ENCODE data around the gene SNAPC2. TPM values are rescaled to one million over a fixed set of nuclear protein-coding genes. Genes with fewer than 3 reads are reported as not detected.
"Not testable (repeated sequence)": the region's sequence is repeated elsewhere in the genome, so short reads cannot be mapped to it uniquely, and the experiment has no call there.

SNAPC2 gene
- total RNA-seq, 1 donor from 2014 or later, result 8.9 TPM

DNA sequence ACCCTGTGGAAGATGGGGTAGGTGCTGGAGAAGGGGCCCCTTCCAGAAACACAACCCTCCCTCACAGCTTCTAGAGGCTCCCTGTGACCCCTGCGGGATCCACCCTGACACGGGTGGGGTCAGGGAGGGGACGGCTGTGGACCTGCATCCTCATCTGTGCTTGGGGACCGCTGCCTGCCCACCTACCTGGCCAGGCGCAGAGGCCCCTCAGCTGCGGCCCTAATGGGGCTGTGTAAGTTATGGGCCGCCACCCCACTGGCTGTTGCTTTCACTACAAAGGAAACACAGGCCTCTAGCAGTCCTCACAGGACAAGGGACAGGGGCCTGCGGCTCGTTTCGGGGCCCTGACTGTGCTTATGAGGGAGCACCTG, 12.8 kb downstream of the SNAPC2 start:
- no peak for DNase-seq (ENCODE audit: low spot score)

DNA sequence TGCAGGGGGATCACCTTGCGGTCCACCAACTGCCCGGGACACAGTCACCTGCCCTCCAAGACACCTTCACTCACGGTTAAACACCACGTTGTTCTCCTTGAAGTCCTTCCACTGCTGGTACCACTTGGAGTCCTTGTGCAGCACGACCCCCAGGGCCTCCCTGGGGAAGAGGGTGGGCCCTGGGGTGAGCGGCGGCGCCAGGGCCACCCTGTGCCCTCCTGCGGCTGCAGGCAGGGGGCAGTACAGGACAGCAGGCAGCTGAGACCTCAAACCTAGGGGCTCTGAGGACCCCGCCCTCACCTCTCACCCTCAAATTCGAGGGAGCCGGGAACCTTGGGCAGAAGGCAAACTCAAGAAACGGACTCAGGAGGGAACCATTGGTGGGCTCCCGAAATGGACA, 13.3 kb downstream of the SNAPC2 start:
- no peak for DNase-seq (ENCODE audit: low spot score)

DNA sequence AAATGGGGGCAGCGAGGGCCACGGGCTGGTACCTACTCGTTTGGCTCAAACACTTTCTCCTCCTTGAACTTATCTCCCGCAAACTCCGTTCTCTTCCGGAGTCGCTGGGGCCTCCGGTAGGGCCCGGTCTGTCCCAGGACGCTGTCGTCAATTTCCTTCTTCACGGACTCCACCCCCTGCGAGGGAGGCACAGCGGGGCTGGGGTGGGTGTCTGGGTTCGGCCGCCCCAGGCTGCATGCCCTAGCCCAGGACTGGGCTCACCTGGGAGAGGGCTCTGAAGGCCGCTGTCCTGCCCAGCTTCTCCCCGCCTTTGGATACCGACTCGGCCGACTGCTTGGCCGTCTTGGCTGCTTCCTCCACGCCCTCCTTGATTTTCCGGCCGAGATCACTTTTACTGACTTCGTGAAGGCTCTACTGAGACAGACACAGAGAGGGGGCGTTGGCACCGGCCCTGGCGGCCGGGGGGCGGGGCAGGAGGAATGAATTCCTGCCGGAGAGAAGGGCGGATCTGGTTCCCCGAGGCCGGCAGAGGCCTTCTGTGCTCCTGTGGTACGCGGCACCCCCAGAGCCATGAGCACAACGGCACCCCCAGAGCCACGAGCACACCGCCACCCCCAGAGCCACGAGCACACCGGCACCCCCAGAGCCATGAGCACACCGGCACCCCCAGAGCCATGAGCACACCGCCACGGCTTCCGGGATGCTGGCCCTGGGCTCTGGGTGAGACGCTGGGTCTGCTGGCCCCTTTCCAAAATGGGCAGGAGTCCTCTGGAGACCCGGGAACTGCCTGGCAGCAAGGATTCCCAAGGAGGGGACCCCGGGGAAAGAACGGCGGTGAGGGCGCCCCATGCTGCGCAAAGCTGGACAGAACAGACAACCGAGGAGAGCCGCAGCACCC, 13.9 kb downstream of the SNAPC2 start:
- no peak for DNase-seq (ENCODE audit: low spot score)

DNA sequence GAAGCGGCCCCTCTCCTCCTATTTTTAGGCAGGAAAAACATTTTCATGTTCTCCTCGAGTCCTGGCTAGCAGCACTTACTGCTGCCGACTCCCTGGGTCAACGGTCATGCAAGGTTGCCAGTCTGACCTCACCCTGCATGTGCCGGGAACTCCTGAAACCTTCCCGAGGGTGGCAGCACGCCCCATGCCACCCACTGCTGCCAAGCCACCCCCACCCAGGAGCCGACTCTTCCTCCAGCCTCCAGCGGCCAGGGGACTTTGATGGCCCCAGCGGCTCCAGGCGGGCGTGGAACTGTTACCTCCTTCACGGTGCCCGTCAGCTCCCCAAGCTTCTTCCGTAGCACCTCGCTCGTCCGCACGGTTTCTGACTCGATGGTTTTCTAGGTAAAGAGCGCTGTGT, 14.6 kb downstream of the SNAPC2 start:
- DNase-seq (ENCODE audit: low spot score), result no peak

DNA sequence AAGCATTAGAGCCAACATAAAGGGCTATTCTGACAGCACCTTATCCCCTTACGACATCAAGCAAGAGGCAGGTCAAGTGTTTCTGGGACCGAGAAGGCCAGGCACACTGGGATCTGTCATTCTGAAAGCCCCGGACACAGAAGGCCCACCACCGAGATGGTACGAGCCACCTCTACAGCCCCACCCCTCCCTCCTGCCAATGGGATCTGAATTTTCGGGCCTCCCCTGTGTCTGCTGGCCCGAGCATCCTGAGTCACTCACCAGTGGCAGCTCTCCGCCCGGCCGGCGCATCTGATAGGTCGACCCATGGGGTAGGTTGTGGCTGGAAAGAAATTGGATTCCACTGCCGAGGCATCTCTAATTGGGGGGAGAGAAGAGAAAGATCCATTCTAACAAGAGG, 20.7 kb downstream of the SNAPC2 start:
- no peak for DNase-seq (ENCODE audit: low spot score)

DNA sequence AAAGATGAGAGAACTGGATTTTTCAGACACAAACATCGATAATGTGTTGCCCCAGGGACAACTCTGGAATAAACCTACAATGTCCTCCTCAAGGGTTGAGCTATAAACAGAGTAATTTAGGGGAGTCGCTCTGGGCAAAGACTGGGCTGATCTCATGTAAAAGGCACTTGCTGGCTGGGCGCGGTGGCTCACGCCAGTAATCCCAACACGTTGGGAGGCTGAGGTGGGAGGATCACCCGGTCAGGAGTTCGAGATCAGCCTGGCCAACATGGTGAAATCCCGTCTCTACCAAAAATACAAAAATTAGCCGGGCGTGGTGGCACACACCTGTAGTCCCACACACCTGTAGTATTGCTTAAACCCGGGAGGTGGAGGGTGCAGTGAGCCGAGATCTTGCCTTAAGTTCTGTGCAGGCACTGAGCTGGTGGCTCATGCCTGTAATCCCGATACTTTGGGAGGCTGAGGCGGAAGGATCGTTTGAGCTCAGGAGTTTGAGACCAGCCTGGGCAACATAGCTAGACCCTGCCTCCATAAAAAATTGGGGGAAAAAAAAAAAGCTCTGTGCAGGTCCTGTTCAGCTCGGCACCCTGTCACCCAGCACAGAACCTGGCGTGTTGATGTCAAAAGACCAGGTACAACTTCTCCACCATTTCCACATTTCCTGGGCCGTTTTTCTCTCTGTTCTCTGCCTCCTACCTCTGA, 21.9 kb downstream of the SNAPC2 start:
- DNase-seq (ENCODE audit: low spot score), result no peak

DNA sequence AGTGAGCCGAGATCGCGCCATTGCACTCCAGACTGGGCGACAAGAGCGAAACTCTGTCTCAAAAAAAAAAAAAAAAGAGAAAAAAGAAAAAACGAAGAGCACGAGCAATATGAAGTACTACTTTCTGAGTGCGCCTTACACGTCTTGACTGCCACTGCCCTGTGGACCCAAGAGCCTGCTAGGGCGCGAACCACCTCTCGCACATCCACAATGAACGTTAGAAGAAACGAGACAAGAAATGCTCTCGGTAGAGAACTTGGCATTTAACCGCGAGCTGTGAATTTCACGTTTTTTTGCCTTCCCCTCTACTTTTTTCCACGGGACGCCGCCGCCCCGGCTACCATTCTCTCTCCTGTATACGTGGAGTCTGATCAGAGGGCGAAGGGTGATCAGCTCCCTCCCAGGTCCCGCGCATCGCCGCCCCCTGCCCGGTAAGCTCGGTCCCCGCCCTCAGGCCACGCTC, 22.9 kb downstream of the SNAPC2 start:
- DNase-seq (ENCODE audit: low spot score), result no peak

DNA sequence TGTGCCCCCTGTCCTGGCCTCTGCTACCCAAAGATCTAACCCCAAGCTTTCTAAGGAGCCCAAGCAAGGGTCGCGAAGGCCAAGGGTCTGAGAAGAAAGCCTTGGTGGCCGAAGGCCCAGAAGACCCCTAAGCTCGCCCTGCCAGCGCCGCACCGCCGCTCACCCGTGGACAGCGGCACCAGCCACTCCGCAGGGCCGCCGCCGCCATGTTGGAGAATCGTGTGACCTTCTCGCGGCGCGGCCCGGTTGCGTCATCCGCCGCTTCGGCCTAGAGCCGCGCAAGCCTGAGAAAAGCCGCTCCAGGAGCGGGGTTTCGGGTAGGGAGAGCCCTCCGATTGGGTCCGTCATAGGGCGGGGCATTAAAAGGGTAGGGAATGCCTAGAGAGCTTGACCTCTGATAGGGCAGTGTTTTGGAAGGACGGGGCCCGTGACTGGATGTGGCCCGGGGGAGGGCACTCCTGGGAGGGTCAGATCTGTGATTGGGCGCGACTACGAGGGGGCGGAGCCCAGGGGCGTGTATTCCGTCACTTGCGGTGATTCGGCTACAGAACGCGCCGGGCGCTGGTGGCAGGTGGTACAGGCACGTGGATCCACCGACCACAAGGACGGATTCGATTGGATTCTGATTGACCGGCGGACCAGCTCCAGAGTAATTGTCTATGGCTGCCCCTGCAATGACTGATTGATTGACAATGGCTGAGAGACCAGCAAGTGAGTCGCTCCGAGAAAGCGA, 23.5 kb downstream of the SNAPC2 start, which contains the start of gene TIMM44:
Gene TIMM44, minus strand, starts transcription at position 223 of the 733 bp plus-strand sequence. Its CDS starts 15 bp downstream, at position 208.
- peak; percentile 100 for DNase-seq (ENCODE audit: low spot score)

DNA sequence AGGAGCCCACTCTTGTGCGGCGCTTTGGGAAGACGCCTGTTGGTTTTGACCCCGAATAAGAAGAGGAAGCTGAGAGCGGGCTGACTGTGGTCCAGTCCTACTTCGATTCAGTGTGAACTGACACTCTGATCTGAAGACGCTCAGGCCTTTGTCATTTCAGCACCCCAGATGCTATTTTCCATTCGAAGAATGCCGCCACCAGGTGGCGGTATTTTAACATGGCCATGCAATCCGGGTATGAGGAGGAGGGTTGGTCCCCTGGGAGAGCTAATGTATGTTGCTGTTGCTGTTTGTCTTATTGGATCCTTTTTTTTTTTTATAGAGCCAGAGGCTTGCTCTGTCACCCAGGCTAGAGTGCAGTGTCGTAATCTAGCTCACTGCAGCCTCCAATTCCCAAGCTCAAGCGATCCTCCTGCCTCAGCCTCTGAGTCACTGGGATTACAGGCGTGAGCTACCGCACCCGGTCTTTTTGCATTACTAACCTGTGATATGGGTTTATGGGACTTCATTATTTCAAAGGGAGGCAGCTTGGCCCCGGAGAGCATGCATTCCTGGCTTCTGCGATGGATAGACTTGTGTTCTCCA, 24.1 kb downstream of the SNAPC2 start:
- DNase-seq (ENCODE audit: low spot score), result peak; percentile 94

DNA sequence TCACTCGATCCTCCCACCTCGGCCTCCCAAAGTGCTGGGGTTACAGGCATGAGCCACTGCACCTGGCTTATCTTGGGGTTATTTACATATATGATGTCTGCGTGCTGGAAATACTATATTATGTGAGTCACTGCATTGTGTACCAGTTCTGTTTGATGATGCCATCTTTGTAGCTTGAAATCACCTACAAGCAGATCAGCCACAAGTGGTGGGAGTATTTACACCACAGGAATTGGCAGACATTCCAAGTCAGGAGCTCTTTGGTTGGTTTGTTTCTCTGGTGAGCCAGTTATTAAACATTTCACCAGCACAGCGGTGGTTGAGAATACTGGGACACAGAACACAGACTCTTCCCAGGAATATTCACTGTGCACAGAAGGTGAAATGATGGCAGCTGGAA, 27.8 kb downstream of the SNAPC2 start:
- DNase-seq (ENCODE audit: low spot score), result no peak

DNA sequence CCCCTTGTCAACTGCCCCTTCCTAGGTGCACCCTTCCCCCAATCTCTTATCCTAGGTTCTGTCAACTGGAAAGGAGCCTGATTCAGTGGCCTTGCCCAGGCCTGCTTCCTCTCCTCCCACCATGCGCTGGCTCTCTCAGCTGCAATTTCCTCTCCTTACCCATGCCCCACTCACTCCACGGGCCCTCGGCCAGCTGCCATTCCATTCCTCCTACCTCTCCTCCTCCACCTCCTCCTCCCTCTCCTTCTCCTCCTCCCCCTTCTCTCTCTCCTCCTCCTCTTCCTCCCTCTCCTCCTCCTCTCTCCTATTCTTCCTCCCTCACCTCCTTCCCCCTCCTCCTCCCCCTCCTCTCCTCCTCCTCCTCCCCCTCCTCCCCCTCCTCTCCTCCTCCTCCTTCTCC, 32.9 kb downstream of the SNAPC2 start:
- DNase-seq (ENCODE audit: low spot score), result no peak

DNA sequence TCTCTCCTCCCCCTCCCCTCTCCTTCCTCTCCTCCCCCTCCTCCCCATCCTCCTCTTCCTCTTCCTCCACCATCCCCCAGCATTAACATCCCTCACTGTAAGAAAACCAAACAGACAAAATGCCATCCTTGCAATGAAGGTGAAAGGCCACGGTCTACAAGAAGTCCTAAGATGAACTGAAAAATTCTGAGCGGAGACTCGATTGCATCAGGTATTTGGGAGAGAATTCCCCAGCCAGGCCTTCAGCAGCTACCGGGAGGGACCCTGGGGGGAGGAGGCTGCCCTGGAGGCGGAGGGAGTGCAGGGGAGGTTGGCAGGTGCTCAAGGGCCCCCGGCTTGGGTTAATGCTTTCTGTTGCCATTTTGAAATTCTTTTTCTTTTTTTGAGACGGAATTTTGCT, 33.4 kb downstream of the SNAPC2 start:
- DNase-seq (ENCODE audit: low spot score), result no peak

DNA sequence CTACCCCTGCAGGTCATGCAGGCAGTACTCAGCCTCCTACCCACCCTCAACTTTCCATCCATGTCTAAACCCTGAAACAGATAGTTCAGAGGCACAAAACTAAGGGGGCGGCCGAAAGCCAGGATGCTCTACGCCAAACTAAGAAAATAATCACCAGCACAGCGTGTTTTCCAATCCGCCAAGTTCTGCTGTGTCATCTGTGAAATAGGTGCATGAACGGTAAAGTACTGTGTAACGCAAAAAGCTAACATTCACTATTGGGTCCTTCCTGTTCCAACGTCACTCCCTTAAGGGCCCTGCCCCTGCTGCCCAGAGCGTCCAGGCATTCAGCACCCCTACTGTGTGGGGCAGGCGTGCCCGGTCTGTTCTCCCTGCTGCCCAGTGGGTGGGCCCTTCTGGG, 35.6 kb downstream of the SNAPC2 start:
- no peak for DNase-seq (ENCODE audit: low spot score)

DNA sequence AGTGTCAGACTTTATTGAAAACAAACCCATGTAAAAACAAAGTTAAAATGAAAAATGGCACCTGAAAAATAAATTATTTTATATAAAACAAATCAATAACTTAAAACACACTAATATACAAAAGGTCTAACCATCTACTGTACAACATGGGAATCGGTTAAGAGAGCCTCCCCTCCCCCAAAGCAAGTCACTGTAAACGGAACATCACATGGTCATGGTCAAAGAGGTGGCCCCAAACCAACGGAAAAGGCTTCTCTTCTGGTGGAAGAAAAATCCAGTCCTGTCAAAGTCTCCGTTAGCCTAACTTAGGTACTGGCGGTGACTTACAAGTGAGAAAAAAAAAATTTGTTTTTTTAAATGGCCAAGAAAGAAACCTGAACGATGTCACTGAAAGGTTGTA, 39.1 kb downstream of the SNAPC2 start:
- DNase-seq (ENCODE audit: low spot score), result no peak

DNA sequence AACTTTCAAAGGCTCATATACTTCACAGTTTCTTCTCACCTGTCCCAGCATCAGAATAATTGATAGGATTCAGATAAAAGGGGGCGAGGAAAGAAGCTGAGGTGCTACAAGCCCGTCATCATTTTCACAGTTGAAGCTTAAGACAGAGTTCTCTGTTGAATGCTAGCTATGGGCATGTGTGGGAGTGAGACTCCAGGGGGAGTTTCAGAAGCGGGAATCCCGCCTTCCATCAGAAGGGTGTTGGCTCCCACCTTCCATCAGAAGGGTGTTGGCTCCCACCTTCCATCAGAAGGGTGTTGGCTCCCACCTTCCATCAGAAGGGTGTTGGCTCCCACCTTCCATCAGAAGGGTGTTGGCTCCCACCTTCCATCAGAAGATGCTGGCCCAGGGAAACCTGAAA, 40.9 kb downstream of the SNAPC2 start:
- not testable (repeated sequence) for DNase-seq (ENCODE audit: low spot score)

DNA sequence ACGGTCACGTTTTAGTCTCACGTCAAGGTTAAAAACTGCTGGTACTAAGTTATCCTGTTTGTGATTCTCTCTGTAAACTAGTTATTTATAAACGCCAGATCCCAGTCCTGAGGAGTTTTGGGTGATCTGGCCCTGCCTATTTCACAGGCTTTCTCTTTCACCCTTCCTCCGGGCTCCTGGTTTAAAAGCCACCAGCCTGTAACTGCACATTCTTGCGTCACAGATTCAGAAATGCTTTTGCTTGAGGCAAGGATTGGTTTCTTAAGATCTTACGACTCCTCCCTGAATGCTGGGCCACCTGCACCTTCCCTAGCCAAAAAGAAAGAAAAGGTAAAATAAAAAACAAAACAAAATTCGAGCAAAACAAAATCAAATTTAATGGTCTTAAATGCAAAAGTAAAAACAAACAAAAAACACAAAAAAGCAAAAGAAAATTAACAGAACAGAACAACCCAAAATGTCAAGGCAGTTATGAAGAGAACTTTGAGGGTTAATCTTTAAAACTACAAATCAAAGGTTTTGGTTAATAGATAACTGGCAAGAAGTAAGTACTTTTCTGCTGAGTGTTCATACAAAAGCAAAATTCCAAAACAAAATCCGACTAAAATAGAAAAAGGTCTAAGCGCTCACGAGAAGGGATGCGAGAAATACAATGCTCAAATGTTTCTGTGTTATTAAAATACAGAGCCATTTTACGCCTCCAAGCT, 41.9 kb downstream of the SNAPC2 start:
- no peak for DNase-seq (ENCODE audit: low spot score)

DNA sequence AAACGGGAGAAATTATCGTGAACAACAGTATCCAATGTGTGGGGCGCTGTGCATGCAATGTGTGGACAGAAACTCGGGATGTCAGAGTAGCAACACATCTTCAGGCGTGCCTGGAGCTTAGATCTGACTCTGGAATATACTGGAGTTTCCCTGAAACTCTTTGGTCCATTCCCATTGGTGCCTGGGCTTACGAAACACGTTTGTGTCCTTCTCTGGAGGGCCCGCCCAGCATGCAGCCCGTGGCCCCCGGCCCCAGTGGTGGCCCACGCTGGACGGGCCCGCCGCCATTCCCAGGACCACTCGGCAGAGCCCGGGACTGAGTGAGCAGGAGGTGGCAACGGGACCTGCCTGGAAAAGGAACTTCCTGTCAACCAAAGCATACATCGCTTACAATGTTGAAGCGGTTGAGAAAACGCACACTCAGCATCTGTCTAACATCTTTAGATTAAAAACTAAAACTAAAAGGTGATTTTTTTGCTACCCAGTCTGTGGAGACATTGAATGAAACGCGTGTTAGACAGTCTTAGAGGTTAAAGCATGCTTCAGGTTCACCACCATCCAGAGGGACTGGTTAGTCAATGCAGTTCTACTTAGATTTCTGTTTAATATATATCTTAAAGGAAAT, 42.6 kb downstream of the SNAPC2 start:
- no peak for DNase-seq (ENCODE audit: low spot score)

DNA sequence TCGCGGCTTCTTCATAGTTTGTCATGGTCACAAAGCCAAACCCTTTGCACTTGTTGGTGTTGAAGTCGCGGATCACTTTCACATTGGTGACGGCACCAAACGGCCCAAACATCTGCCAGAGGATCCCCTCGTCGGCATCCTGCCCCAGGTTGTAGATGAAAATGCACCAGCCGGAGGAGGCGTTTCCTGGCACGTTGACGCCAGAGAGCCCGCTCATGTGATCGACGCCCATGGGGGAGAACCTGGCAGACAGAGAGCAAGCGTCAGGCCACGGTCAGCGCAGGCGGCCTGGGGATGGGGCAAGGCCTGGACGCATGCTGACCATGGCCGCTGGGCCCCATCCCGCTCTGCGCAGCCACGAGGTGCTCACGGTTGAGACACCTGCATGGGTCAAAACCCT, 43.4 kb downstream of the SNAPC2 start:
- no peak for DNase-seq (ENCODE audit: low spot score)

DNA sequence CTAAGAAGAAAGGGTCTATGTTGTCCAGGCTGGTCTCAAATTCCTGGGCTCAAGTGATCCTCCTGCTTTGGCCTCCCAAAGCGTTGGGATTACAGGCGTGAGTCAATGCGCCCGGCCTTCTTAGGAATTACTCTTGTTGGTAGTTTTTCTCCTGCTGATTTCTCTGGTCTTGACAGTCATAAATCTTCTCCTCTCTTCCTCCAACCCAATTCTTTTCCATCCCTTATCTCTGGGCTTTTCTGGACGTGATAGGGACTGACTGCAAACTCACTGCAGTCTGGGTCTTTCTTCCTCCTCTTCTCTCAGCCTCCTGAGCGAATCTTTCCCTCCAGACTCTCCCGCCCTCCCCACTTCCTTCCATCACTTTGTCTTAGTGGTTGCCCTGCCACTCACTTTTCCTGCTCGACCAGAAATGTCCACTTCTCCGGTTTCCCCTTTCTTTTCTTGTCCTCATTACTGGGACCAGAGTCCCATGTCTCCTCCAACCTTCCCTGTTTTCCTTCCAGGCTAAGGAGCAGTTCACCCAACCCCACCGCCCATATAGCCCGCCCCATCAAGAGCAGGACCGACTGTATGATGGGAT, 45.2 kb downstream of the SNAPC2 start:
- no peak for DNase-seq (ENCODE audit: low spot score)

DNA sequence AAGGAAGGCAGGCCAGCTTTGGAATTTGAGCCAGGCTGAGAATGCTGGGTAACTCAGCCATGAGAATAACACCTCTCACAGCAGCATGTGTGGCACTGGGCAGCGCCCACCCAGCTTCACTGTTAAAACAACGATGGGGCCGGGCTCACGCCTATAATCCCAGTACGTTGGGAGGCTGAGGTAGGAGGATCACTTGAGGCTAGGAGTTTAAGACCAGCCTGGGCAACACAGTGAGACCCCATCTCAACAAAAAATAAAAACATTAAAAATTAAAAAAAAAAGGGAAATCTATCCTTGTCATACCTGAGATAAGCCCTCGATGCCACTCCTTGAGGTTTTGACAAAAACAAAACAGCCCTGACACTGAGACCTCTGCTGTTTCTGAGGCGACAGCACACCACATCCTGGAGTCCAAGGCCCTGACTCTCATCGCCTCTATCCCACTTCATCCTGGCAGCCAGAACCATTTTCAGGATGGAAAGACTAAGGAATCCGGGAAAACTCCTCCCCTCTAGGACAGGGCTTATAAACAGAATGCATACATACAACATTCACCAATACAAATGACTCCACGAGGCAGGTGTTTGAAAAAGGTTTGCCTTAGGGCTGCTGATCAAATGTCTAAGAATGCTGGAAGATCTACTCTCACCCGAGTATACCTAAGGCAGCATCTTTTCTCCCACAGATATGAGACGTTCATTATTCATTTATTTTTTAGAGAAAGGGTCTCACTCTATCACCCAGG, 46.0 kb downstream of the SNAPC2 start:
- DNase-seq (ENCODE audit: low spot score), result no peak
